HG02678 (cell line): ENCODE data around the gene LRRC4C.

Experiments used
- ATAC-seq: cut with Tn5 transposase; IDR thresholded peaks from one replicate; pipeline ENCODE4 v1.9.1; 2021; ENCODE audit warnings: mild to moderate bottlenecking, moderate library complexity; ENCODE audit not compliant: unreplicated experiment

Gene LRRC4C

GRCh38 chr11:40732132-40732531, 727.3 kb downstream of the LRRC4C start:
- no peak for ATAC-seq

DNA sequence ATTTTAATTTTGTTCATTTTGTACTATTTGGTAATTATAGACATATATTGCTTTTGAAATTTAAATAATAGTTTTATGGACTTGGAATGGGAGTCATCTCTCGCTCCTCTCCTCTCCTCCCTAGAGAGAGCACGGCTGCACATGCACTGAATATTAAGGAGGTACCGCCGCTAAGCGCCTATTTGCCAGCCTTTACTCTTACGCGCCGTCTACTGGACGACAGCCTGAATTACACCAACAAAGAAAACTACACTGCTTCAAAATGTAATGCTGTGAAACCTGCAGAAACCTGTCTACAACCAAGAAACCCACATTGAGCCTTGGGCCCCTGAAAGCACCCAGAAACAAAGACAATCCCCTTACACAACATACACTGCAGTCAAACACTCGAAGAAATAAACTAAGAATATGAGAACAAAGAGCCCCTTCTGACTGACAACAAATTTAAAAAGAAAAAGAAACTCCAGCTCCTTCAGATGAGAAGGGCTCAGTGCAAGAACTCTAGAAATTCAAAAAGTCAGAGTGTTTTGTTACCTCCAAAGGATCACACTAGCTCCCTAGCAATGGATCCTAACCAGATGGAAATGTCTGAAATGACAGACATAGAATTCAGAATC, 737.2 kb downstream of the LRRC4C start:
- no peak for ATAC-seq

GRCh38 chr11:40716344-40717130, 742.9 kb downstream of the LRRC4C start:
- ATAC-seq = no peak

- no peak for ATAC-seq
Measured at GRCh38 chr11:40713083-40713482, 746.4 kb downstream of the LRRC4C start.

DNA sequence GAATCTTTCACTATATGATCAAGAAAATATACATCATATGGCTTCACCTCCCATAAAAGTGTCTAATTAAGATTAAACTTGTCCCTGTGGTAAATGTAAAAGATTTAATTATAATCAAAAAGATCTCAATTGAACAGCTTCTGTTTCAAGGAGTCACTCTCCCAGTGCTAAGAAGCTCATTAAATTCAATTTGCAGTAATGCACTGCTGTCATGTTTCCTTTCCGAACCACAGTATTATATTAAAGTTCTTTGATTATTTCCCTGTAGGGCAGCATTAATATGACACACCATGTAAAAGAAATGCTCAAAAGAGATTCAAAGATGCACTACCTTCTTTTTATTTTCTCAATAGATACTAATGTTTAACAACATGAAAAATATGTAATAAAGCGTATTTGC, 758.4 kb downstream of the LRRC4C start:
- no peak for ATAC-seq

GRCh38 chr11:40689823-40690222, 769.6 kb downstream of the LRRC4C start:
- no peak for ATAC-seq

- no peak for ATAC-seq
Measured at GRCh38 chr11:40688369-40688768, 771.1 kb downstream of the LRRC4C start.

- ATAC-seq = no peak
Measured at GRCh38 chr11:40686765-40687164, 772.7 kb downstream of the LRRC4C start.

GRCh38 chr11:40683010-40683409, 776.4 kb downstream of the LRRC4C start:
- no peak for ATAC-seq

DNA sequence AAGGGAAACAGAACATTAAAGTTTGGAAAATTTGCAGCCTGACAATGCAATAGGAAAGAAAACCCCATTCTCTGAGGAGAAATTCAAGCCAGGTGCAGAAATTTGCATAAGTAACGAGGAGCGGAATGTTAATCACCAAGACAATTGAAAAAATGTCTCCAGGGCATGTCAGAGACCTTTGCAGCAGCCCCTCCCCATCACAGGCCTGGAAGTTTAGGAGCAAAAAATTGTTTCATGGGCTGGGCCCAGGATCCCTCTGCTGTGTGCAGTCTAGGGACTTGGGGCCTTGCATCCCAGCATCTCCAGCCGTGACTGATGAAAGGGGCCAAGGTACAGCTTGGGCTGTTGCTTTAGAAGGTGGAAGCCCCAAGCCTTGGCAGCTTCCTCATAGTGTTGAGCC, 780.2 kb downstream of the LRRC4C start:
- no peak for ATAC-seq

DNA sequence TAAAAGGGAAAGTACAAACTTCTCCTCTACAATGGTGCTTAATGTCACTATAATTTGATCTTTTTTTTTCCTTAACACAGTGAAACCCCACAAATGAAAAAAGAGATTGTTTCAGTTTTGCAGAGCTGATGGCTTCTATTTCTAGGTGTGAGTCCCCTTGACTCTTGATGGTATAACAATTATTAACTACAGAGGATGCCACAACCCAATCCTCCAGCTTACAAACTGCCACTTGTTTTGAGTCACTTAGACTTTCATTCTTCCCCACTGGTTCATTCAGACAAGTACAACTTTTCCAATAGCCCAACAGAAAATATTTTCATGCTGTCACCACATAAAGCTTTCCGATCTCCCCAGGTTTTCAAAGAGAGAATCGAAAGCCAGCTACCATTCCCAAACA, 812.2 kb downstream of the LRRC4C start:
- ATAC-seq = peak; percentile 71

DNA sequence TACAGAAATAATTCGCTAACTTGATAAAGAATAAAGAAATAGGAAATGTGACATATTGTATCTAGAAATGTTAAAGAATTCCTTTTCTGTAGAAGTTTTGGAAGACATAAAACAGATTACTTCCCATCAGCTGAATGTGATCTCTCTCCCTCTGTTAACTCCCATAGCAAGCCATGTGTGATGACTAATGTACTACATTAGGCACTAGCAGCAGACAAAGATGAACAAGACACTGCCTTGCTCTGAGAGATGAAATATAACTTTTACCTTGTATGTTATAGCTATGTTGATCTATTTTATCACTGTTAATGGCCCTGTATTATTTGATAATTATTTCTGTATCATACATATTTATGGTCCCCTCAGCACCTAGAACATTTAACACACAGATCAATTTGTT, 817.2 kb downstream of the LRRC4C start:
- ATAC-seq = no peak

- ATAC-seq = no peak
Measured at GRCh38 chr11:40619654-40620053, 839.8 kb downstream of the LRRC4C start.

DNA sequence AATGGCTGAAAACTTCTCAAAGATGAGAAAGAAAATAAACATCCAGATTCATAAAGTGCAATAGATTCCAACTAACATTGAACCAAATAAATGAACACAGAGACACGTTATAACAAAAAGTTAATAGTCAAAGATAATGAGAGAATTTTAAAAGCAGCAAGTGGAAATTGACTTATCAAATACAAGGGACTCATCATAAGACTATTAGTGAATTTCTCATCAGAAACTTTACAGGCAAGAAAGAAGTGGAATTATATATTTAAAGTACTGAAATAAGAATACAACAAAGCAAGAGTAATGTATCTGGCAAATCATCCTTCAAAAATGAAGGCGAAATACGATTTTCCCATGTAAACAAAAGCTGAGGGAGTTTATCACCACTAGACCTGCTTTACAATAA, 852.7 kb downstream of the LRRC4C start:
- no peak for ATAC-seq

DNA sequence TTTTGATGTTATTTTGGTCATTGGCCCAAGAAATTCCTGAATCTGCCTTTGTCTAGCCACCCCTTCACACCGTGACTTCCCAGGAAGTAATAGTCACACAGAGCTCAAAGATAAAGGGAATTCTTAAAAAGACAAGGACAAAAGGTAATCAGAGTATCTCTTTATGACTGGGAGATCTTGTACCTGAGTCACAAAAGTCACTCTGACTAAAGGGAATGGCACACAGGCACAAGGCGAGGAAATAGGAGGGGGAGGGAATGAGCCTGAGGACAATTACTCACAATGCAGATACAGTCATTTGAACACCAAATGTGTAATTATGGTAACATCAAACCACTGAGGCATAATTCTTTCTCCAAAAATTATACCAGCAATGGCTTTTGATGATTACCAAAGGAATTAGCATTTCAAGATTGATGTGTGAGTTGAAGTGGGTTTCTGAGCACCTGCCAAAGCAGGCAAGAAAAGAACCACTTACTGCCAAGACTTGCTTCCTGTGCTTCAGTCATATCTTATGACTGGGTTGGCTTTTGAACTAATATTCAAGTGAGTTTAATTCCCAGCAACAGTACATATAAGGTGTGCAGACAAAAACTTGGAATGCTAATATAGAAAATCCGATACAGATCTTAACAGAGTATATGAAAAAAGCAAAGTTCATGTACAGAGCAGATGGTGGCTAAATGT, 856.4 kb downstream of the LRRC4C start:
- ATAC-seq = no peak

DNA sequence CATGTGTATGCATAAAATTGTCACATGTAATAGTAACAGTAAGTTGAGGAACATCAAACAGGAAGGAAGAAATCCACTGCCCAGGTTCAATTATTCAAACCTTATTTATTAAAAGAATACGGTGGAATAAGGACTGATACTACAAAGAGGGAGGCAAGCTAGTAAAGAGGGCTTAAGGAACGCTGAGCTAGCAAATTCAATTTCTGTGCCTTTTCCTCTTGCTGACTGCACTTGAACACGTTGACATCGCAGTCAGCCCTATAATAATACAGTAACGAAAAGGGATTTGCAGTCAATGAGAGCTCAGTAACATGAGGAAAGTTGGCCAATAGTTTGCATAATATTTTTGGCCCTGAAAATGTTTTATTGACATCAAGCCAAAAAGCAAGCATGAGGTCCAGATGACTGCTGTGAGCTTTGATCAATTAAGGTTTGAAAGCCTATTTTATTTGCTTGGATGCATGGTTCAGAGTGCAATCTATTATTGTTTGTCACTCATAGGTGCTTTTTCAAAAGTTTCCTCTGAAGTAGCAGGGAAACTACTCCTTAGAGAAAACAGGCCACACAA, 861.8 kb downstream of the LRRC4C start:
- no peak for ATAC-seq

GRCh38 chr11:40573254-40573891, 886.1 kb downstream of the LRRC4C start:
- no peak for ATAC-seq

DNA sequence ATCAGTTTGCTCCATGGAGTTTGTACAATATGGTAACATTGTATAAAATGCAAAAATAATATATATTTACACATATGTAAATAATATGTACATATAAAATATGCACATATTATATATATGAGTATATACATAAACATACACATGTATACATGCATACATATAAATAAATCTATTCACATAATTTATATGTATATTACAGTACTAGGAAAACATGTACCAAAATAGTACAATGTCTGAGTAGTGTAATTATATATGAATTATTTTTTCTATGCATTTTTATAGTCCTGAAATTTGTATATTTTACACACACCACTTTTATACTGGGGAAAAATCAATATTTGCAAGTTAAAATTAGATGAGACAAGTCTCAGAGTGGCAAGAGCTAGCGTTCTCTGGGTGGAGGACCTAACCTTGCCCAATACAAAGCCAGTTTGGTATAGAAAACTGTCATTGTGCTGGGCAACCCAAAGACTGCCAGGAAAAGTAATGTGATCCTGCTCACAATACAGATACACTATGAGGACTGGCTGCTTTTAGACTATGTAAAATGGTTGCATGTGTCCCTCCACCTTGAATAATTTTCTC, 889.4 kb downstream of the LRRC4C start:
- no peak for ATAC-seq

GRCh38 chr11:40567392-40567791, 892.1 kb downstream of the LRRC4C start:
- ATAC-seq = no peak

DNA sequence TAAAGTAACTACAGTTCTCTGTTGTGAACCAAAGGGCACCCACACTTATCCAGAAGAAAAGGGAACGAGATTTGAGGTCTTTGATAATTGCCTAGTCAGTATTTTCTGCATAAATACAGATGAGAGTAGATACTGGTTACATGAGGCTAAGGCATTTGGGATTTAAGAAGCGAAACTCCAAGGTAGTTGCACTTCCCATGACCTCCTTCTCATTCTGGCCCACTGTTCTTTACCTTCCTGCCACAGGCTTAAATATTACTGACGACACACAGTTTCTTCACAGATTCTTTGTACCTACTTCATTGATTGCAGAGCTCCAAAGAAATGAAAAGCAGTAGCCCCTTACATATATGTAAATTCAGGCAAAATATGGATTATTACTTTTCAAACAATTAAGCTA, 915.3 kb downstream of the LRRC4C start:
- no peak for ATAC-seq

GRCh38 chr11:40542821-40543220, 916.6 kb downstream of the LRRC4C start:
- no peak for ATAC-seq
